GM12801 (cell line): Measurements from ENCODE around the gene GSTP1.

ENCODE experiments used
- TF ChIP-seq, protein P1 (sequence below): IDR thresholded peaks from one replicate; pipeline ENCODE4 v1.5.1; 2011; ENCODE audit warnings: control low read depth; ENCODE audit not compliant: insufficient read length; ENCODE audit errors: extremely low read depth

GSTP1 gene

DNA sequence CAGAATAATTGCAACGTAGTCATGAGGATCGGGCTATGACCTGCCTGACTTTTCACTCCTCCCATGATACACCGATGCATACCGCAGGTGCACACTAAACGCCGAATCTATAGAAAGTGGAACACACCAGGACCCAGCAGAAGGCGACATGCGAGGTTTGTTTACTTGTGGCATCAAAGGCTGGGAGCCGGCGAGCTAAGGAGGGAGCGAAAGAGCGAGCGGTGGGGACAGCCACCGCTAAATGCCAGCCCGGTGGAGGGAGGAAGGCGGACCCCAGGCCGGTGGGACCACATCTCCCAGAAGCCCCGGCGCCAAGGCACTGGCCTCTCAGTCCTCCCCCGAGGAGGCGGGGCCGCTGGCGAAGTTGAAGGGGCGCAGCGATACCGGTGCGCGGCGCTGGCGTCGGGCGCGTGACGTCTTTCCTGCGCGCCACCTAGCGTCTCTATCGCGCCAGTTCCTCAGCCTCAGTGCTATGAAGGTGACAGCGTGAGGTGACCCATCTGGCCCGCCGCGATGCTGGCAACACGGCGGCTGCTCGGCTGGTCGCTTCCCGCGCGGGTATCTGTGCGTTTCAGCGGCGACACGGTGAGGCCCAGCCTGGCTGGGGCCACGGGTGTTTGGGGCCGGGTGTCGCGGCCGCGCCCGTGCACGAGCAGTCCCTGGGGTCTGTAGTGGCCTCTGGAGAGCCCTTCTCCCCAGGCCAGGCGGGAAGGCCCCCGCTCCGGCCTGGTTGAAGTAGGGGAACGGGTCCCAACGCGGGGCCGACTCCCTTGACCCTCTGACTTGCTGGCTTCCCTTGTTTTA lies 23.1 kb downstream of the GSTP1 start, which contains the start of gene NDUFV1:
Gene NDUFV1, plus strand, starts transcription at position 445 of the 804 bp plus-strand sequence. Its CDS starts 69 bp downstream, at position 514.
- TF ChIP-seq, protein P1, sequence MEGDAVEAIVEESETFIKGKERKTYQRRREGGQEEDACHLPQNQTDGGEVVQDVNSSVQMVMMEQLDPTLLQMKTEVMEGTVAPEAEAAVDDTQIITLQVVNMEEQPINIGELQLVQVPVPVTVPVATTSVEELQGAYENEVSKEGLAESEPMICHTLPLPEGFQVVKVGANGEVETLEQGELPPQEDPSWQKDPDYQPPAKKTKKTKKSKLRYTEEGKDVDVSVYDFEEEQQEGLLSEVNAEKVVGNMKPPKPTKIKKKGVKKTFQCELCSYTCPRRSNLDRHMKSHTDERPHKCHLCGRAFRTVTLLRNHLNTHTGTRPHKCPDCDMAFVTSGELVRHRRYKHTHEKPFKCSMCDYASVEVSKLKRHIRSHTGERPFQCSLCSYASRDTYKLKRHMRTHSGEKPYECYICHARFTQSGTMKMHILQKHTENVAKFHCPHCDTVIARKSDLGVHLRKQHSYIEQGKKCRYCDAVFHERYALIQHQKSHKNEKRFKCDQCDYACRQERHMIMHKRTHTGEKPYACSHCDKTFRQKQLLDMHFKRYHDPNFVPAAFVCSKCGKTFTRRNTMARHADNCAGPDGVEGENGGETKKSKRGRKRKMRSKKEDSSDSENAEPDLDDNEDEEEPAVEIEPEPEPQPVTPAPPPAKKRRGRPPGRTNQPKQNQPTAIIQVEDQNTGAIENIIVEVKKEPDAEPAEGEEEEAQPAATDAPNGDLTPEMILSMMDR: no peak

DNA sequence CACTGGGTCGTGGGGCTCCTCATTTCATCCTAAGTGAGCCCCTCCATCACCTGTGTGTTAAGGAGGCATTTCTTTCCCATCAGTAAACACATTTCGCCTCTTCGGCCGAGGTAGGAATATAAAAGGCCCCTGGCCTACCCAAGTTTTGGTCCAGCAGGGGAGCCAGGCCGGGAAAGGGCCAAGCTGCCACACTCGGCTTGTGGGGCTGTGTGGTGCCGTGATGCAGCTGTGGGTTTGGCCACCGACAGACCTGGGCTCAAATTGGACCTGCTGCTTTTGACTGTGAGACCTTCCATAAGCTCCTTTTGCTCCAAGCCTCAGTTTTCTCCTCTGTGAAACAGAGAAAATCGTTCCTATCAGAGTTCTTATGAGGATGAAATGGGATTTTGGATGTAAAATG lies 23.9 kb downstream of the GSTP1 start:
- TF ChIP-seq, protein P1: no peak

DNA sequence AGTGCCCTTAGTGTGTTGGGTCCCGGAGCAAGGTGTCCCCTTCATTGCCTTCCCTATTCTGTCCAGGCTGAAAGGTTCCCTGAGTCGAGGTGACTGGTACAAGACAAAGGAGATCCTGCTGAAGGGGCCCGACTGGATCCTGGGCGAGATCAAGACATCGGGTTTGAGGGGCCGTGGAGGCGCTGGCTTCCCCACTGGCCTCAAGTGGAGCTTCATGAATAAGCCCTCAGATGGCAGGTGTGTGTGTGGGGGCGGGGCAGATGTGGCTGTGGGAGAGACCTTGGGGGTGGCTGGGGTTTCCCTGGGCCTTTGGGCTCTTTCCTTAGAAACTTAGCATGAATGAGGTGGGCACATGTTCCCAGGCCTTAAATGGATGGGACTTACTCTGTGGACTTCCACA lies 24.9 kb downstream of the GSTP1 start:
- TF ChIP-seq, protein P1: no peak

DNA sequence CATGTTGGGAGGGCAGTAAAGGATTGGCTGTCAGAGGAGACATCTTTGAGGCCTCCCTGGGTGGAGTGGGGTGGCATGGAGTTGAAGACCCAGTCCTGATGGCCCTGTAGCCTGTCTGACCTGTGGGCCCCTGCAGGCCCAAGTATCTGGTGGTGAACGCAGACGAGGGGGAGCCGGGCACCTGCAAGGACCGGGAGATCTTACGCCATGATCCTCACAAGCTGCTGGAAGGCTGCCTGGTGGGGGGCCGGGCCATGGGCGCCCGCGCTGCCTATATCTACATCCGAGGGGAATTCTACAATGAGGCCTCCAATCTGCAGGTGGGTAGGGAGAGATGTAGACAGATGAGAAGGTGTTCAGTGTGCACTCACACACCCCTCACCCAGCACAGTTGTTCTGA lies 25.7 kb downstream of the GSTP1 start:
- TF ChIP-seq, protein P1: no peak

DNA sequence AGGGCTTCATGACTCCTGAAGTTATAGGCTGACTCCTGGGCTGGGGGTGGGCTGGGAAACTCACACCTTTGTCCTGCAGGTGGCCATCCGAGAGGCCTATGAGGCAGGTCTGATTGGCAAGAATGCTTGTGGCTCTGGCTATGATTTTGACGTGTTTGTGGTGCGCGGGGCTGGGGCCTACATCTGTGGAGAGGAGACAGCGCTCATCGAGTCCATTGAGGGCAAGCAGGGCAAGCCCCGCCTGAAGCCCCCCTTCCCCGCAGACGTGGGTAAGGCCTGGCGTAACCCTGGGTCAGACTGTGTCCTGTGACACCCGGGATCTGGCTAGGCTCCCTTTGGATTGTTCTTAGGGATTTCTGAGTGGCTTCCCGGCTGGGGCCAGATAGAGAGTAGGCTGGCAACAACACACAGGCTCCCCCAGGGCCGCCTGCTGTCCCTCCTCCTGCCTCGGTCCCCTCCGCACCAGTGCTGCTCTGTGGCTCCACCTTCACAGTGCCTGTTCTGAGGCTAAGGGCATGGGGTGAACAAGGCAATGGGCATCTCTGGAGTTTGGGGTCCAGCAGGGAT lies 26.8 kb downstream of the GSTP1 start:
- TF ChIP-seq, protein P1: no peak

DNA sequence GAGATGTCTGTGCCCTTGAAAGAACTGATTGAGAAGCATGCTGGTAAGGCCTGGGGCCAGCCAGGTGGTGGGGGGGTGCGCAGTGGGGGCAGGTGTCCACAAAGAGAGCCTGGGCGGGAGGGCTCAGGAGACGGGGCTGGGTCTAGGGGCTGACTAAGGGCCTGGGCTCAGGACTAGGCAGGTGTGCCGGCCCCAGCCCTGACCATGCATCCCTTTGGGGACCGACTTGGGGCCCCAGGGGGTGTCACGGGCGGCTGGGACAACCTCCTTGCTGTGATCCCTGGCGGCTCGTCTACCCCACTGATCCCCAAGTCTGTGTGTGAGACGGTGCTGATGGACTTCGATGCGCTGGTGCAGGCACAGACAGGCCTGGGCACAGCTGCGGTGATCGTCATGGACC lies 27.6 kb downstream of the GSTP1 start:
- TF ChIP-seq, protein P1: no peak

DNA sequence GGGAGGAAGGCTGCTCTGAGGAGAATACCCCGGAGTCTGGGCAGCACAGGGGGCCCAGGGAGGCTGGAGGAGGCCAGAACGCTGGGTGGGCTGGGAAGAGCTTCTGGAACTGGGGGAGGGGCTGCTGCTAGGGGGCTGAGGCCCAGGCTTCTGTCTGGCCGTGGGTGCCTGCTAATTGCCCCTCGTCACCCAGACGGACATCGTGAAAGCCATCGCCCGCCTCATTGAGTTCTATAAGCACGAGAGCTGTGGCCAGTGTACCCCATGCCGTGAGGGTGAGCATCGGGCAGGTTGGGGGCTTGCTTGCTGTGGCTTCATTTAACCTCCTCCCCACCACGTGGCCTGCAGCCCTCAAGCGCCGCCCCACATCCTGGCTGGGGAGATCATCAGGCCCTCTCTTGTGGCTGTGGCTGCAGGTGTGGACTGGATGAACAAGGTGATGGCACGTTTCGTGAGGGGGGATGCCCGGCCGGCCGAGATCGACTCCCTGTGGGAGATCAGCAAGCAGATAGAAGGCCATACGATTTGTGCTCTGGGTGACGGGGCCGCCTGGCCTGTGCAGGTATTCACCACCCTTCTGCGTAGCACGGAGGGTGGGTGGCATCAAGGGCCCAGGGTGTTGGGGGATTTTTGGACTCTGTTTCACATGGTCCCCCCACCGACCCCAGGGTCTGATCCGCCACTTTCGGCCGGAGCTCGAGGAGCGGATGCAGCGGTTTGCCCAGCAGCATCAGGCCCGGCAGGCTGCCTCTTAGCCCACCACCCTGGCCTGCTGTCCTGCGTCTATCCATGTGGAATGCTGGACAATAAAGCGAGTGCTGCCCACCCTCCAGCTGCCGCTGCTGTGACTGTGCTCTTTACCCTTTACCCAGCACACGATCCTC lies 28.3 kb downstream of the GSTP1 start:
- TF ChIP-seq, protein P1: no peak
